Gastrocnemius medialis (tissue), 4 donors: Measurements from ENCODE around the gene ANO6. TPM values are rescaled to one million over a fixed set of nuclear protein-coding genes. Genes with fewer than 3 reads are reported as not detected.

Source experiments
- ATAC-seq, 2 donors: fragments of 150-250 bp; one replicate each; pipeline ENCODE4 v1.9.1; 2016
- DNase-seq, 2 donors: peaks; one replicate each; pipeline ENCODE4 v3.0.0-alpha.2; 2019
- H3K27ac ChIP-seq, 4 donors: fragments of 200-600 bp; sonication (generic); 1 replicate in 1 of 4; 2 replicates in 3 of 4; pipeline ENCODE4 v1.5.1; 2016 to 2018; ENCODE audit warnings: mild to moderate bottlenecking in 2 of 4, moderate library complexity in 1 of 4
- H3K27me3 ChIP-seq, 3 donors: fragments of 200-600 bp; sonication (generic) in 2 of 3; 1 replicate in 1 of 3; 2 replicates in 2 of 3; pipeline versions ENCODE4 v1.5.1 to v1.6.0; 2016 to 2019; ENCODE audit warnings: mild to moderate bottlenecking in 1 of 3, moderate library complexity in 1 of 3
- H3K36me3 ChIP-seq, 2 donors: fragments of 200-600 bp; sonication (generic) in 1 of 2; one replicate each; pipeline ENCODE4 v1.5.1; 2017 to 2018
- H3K4me1 ChIP-seq, 2 donors: fragments of 200-600 bp; sonication (generic) in 1 of 2; one replicate each; pipeline ENCODE4 v1.5.1; 2016 to 2017; ENCODE audit warnings: mild to moderate bottlenecking in 2 of 2
- H3K4me3 ChIP-seq, 4 donors: fragments of 200-600 bp; sonication (generic) in 3 of 4; 1 replicate in 1 of 4; 2 replicates in 3 of 4; pipeline ENCODE4 v1.5.1; 2016 to 2019; ENCODE audit warnings: mild to moderate bottlenecking in 2 of 4
- H3K9me3 ChIP-seq, 3 donors: fragments of 200-600 bp; sonication (generic) in 2 of 3; 1 replicate in 1 of 3; 2 replicates in 2 of 3; pipeline ENCODE4 v1.5.1; 2016 to 2019
- POLR2A ChIP-seq, 2 donors: fragments of 450-650 bp; IDR thresholded peaks; one replicate each; pipeline ENCODE4 v1.6.1; 2017; ENCODE audit warnings: antibody characterized with exemption in 2 of 2, mild to moderate bottlenecking in 2 of 2, moderate library complexity in 2 of 2
- in situ Hi-C, 4 donors: fragments of 200-750 bp; cut with MboI; loops; one replicate each; pipeline versions ENCODE4 v1.15.0 to v1.8.0; 2017; ENCODE audit warnings: low sequenced_read_pairs in 4 of 4
- intact Hi-C: fragments of 100-400 bp; cut with DNase I; formaldehyde crosslinking; loops from one replicate; pipeline ENCODE4 v1.15.1; 2023; ENCODE audit warnings: low total_unique reads
- total RNA-seq, 4 donors: library from RNA; depleted of rRNA; stranded (reverse); fragments of >200 nt; gene quantifications; one replicate each; pipeline versions ENCODE4 v1.1.0 to v1.2.3, GENCODE V29; 2016
- TF ChIP-seq, protein P1 (sequence below), 5 experiments: fragments of 450-650 bp in 3 of 5; fragments of 200-600 bp in 2 of 5; sonication (generic) in 2 of 5; IDR thresholded peaks in 4 of 5; conservative IDR thresholded peaks in 1 of 5; 1 replicate in 4 of 5; 2 replicates in 1 of 5; pipeline ENCODE4 v1.5.1; 2016 to 2019; ENCODE audit warnings: antibody characterized with exemption in 5 of 5, mild to moderate bottlenecking in 3 of 5, moderate library complexity in 3 of 5

The ANO6 gene
- total RNA-seq, 4 donors from 2014 or later: 75.4 to 100 (median 91.8) TPM

DNA sequence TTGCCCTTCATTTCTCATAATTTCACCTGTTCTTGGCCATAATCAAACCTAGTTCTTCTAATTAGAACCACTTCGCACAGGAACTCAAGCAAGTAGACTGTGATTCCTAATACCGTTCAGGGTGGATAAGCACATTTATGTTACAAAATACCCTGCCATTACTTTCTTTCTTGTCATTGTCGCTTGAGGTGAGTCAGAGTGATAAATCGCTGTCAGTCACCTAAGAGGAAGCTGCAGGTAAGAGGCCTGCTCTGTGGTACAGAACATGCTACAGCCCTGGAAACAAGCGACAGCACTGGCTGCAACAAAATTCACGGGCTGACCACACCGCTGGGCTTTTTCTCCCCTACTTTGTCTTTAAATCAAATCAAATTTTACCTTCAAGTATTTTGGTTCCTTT lies 218.2 kb downstream of the ANO6 start:
- Histone ChIP-seq H3K4me1 (peaks cover 0 to 16% of the 10 kb centered on the region in 2 donors), H3K36me3 (peaks cover 0 to 25% of the 10 kb centered on the region in 2 donors), H3K27me3 (no peaks in the 10 kb centered on the region), H3K9me3 (no peaks in the 10 kb centered on the region), H3K4me3 (no peak overlapping the region), H3K27ac (no peak overlapping the region)
- intact Hi-C loops (no loop called here), in situ Hi-C loops (no loop called here)
- TF ChIP-seq, protein P1, sequence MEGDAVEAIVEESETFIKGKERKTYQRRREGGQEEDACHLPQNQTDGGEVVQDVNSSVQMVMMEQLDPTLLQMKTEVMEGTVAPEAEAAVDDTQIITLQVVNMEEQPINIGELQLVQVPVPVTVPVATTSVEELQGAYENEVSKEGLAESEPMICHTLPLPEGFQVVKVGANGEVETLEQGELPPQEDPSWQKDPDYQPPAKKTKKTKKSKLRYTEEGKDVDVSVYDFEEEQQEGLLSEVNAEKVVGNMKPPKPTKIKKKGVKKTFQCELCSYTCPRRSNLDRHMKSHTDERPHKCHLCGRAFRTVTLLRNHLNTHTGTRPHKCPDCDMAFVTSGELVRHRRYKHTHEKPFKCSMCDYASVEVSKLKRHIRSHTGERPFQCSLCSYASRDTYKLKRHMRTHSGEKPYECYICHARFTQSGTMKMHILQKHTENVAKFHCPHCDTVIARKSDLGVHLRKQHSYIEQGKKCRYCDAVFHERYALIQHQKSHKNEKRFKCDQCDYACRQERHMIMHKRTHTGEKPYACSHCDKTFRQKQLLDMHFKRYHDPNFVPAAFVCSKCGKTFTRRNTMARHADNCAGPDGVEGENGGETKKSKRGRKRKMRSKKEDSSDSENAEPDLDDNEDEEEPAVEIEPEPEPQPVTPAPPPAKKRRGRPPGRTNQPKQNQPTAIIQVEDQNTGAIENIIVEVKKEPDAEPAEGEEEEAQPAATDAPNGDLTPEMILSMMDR (IDR thresholded peaks at IDR 0.05 in 4 of 5, conservative IDR thresholded peaks at IDR 0.05 in 1 of 5): no peak
- no peak for TF ChIP-seq POLR2A (IDR thresholded peaks at IDR 0.05)
- no peak for DNase-seq
- no peak for ATAC-seq

DNA sequence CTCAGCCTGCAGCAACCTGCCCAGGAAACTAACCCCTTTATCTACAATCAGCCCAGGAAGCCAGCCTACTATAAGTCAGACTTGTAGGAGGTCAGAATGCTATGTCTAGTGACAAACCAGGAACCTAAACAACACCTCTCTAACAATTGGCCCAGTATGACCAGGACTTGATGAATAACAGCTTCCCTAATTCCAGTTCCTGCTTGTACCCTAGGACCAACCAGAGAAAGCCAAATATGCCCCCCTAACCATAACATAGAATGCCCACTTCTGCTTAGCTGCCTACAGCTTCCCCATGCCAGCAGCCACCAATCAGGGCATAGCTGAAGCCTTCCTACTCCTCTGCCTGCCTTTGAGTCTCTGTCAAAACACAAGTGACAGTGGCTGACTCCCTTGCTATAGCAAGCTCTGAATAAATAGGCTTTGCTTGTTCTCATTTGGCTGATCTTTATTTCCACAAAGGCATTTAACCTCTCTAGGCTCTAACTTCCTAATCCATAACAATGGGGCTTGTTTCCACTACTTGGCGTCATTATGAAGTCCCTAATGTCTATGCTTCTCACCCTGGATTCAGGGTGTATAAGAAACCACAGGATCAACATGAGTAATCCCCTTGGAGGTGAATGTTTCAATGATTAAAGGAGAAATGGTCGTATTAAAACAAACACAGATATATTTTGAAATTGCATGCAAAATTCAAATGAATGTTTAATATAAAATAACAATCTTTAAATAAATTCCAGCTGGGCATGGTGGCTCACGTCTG lies 220.2 kb downstream of the ANO6 start:
- no peaks in the 10 kb centered on the region for H3K27me3 ChIP-seq
- intact Hi-C loops (no loop called here), in situ Hi-C loops (no loop called here)
- ATAC-seq (peak in 1 of 2 donors; percentile 26), DNase-seq (no peak)
- H3K4me3 ChIP-seq: no peak overlapping the region
- H3K36me3 ChIP-seq: peaks cover 0 to 6% of the 10 kb centered on the region in 2 donors
- H3K9me3 ChIP-seq: no peaks in the 10 kb centered on the region
- no peak overlapping the region for H3K27ac ChIP-seq
- H3K4me1 ChIP-seq: peaks cover 0 to 16% of the 10 kb centered on the region in 2 donors
- no peak for TF ChIP-seq POLR2A (IDR thresholded peaks at IDR 0.05)
- TF ChIP-seq, protein P1 (IDR thresholded peaks at IDR 0.05 in 4 of 5, conservative IDR thresholded peaks at IDR 0.05 in 1 of 5): no peak

DNA sequence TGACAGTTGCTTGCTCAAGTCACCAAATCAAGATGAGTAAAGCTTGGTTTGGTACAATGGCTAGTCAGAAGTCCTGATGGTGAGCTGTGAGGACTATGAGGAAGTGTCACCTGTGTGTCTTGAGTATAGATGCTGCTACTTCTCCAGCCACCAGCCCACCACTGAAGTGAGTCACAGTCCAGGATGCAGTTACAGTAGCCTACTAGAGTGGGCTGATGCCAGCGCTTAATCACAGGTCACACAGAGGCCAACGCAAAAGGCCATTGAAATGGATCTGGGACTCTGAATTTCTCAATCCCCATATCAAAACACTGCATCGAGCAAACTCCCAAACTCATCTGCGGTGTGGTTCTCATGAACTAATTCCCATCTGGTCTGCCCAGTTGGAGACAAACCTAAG lies 223.1 kb downstream of the ANO6 start:
- H3K4me1 ChIP-seq: peaks cover 0 to 16% of the 10 kb centered on the region in 2 donors
- no peak overlapping the region for H3K27ac ChIP-seq
- no peaks in the 10 kb centered on the region for H3K27me3 ChIP-seq
- H3K36me3 ChIP-seq: no peaks in the 10 kb centered on the region
- H3K4me3 ChIP-seq: no peak overlapping the region
- no peaks in the 10 kb centered on the region for H3K9me3 ChIP-seq
- intact Hi-C loops (no loop called here), in situ Hi-C loops (no loop called here)
- peak in 1 of 2 donors; percentile 80 for ATAC-seq
- peak in 1 of 2 donors; percentile 58 for DNase-seq
- TF ChIP-seq POLR2A (IDR thresholded peaks at IDR 0.05): no peak
- TF ChIP-seq, protein P1 (IDR thresholded peaks at IDR 0.05 in 4 of 5, conservative IDR thresholded peaks at IDR 0.05 in 1 of 5): no peak

DNA sequence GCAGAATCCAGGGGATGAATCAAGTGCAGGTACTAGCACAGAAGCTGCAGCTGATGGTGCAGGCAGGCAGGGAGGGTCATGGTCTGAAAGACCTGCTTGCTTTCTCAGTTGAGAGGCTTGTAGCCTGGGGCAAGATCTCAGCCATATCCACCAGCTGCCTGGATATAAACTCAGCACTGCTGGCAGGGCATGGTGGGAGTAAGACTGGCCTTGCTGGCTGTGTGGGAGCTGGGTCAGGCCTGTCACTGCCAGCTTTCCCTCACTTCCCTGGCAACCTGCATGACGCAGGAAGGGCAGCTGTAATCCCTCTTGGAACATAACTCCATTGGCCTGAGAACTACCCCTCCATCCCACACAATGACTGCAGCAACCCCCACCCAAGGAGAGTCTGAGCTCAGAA lies 230.1 kb downstream of the ANO6 start:
- H3K36me3 ChIP-seq: no peaks in the 10 kb centered on the region
- in situ Hi-C loops (no loop called here), intact Hi-C loops (no loop called here)
- no peak overlapping the region for H3K27ac ChIP-seq
- no peak for TF ChIP-seq POLR2A (IDR thresholded peaks at IDR 0.05)
- TF ChIP-seq, protein P1 (IDR thresholded peaks at IDR 0.05 in 4 of 5, conservative IDR thresholded peaks at IDR 0.05 in 1 of 5): no peak
- no peaks in the 10 kb centered on the region for H3K9me3 ChIP-seq
- no peaks in the 10 kb centered on the region for H3K4me1 ChIP-seq
- no peak for DNase-seq
- ATAC-seq: no peak
- H3K27me3 ChIP-seq: no peaks in the 10 kb centered on the region
- no peak overlapping the region for H3K4me3 ChIP-seq
